HG03354 (cell line): ENCODE data around the gene OR10H2.
"Not testable (repeated sequence)": the region's sequence is repeated elsewhere in the genome, so short reads cannot be mapped to it uniquely, and the experiment has no call there.

ENCODE experiments used
- ATAC-seq: cut with Tn5 transposase; IDR thresholded peaks from one replicate; pipeline ENCODE4 v1.9.1; 2021; ENCODE audit warnings: mild to moderate bottlenecking; ENCODE audit not compliant: unreplicated experiment, poor library complexity, severe bottlenecking

OR10H2 gene

DNA sequence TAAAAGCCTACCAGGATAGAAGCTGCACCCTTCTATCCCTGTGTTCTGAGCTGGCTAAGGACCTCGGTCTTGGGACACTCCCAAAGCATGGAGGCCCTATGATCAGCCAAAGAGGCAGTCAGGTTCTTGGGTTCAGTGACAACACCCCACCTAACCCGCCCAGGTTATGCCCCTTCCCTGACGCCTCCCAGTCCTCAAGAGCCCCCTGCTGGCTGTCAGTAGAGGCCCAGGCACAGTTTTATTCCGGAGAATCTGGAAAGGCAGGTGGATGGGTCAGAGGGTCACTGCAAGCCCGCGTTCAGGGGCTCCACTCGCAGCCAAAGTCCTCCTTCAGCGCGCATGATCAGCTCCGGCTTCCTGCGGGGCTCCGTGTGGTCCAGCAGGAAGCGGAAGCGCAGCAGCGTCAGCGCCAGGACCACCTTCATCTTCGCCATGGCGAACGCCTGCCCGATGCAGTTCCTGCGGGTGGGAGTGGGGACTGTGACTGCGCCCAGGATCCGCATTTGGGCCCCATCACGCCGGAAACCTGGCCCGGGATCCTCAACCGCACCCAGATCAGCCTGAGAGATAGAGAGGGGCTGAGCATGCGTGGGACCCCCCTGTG is 32.2 kb downstream of the OR10H2 start:
- ATAC-seq: no peak

DNA sequence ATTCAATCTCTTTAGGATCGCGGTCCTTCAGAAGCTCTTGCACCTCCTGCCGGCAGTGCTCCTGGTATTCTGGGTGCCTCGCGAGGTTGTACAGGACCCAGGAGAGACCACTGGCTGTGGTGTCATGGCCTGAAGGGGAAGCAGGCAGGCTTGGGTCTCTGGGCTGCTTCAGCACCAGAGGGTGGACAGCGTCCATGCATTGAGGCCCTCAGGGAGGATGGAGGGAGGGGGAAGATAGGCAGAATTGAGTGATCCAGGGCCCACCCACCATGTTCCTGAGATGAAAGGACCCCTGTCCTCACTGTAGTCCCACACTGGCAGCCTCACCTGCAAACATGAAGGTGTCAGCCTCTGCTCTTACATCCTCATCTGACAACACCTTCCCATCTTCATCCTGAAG is 41.8 kb downstream of the OR10H2 start:
- ATAC-seq: no peak

DNA sequence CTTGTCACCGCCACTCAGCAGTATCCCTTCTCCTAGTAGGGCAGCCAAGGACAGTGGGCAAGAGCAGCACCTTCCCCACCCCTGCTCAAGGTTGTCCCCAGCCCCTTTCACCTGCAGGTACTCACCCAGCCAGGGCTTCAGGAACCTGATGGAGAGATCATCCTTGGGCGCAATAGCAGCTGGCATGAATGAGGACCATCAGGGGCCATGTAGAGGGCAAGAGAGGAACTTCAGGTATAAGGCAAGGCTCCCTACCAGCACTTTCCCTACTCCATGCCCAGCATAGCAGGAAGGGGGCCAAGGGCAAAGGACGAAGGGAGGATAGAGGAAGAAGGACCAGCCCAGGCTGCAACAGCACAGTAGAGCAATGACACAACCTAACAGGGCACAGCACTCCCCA is 46.3 kb downstream of the OR10H2 start:
- not testable (repeated sequence) for ATAC-seq

DNA sequence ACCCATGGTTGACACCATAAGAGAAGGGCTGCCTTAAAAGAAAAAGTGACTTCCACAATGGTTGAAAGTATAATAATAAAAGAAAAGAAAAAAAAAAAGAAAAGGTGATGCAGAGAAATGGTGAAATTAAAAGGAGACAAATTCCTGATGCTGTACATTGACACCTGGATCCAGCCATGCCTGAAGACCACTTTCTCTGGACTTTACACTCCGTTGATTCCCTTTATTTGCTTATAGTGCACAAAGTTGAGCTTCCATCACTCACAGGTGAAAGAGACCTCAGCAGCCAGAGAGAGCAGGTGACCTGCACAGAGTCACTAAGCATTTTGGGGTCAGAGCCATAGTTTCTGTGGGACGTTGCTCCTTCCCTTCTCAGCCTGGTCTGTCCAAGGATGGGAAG is 47.4 kb downstream of the OR10H2 start:
- no peak for ATAC-seq

DNA sequence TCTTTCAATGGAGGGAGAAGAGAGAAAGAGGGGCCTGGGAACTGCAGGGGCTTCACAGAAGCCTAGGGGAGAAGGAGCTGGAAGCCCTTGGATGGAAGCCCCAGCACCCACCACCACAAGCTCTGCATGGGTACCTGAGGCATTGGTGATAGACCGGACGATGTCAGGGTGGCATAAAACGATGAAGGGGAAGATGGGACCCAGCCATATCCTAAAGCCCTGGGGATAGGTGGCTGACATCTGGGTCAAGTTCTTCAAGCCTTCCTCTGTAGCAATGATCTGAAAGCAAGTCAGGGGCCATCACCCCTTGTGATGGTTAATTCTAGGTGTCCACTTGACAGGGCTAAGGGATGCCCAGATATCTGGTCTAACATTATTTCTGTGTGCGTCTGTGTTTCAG is 48.4 kb downstream of the OR10H2 start:
- no peak for ATAC-seq

DNA sequence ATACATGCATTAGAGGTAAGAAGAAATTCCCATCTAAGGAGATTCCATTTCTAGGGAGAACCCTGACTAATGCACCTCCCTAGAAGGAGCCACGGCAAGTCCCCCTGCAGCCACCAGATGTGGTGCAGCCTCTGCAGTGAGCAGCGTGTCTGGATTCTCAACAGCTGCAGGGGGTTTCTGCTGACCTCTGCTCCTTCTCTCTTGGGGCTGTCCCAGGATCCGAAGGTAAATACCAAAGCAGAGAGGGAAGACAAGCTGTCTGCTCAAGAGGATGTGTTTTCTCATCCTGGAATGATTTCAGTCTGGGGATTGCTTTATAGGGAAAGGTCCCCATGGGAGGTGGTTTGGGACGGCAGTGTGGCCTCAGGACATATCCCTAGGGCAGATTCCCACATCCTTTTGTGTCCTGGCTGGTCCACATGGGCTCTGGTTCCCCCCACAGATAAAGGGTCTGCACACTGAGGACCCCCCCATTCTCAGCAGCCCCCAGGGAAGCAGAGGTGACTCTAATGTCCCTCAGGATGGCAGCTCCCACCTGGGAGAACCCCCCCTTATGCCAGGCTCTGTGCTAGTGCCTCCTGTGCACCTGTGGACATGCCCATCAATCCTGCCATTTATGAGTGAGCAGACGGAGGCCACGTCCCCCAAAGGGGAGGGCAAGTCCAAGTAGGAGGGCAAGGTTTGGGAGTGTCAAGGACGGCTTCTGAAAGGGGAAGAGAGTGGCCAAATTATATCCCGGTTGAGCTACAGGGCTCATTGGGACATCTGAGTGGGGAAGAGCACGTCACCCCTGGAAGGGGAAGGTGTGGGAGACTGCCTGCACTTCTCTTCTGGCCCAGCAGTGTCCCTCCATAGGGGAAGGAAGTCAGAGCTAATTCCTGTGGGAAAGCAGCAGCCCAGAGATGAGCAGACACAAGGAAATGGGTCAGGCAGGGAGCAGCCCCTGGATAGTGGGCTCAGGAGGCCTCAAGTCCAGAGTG is 49.5 kb downstream of the OR10H2 start:
- ATAC-seq: no peak
